Measurements from ENCODE around the gene MLXIP. TPM values are rescaled to one million over a fixed set of nuclear protein-coding genes. Genes with fewer than 3 reads are reported as not detected.

MLXIP gene
- total and polyA plus RNA-seq, 2 of the 13 experiments (the other 11 are each of a cell fraction or from before 2014, with no cell fraction given) = 5.3 to 6.7 TPM

GRCh38 chr12:122139941-122140340 is 61.4 kb downstream of the MLXIP start (continued):
- TF ChIP-seq ZFP90 (CRISPR knock-in tag; IDR thresholded peaks at IDR 0.05; ENCODE audit: borderline replicate concordance) = no peak
- TF ChIP-seq, protein P1, sequence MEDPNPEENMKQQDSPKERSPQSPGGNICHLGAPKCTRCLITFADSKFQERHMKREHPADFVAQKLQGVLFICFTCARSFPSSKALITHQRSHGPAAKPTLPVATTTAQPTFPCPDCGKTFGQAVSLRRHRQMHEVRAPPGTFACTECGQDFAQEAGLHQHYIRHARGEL (CRISPR knock-in tag; IDR thresholded peaks at IDR 0.05) = no peak
- TF ChIP-seq PHF5A (CRISPR knock-in tag; IDR thresholded peaks at IDR 0.05; ENCODE audit: low read depth, unreplicated experiment) = no peak
- no peak for TF ChIP-seq MTA3 (CRISPR knock-in tag; IDR thresholded peaks at IDR 0.05)
- no peak for TF ChIP-seq ZNF878 (CRISPR knock-in tag; IDR thresholded peaks at IDR 0.05)
- no peak for TF ChIP-seq ZSCAN12 (CRISPR knock-in tag; IDR thresholded peaks at IDR 0.05)
- TF ChIP-seq E2F1 (CRISPR knock-in tag; IDR thresholded peaks at IDR 0.05) = no peak

DNA sequence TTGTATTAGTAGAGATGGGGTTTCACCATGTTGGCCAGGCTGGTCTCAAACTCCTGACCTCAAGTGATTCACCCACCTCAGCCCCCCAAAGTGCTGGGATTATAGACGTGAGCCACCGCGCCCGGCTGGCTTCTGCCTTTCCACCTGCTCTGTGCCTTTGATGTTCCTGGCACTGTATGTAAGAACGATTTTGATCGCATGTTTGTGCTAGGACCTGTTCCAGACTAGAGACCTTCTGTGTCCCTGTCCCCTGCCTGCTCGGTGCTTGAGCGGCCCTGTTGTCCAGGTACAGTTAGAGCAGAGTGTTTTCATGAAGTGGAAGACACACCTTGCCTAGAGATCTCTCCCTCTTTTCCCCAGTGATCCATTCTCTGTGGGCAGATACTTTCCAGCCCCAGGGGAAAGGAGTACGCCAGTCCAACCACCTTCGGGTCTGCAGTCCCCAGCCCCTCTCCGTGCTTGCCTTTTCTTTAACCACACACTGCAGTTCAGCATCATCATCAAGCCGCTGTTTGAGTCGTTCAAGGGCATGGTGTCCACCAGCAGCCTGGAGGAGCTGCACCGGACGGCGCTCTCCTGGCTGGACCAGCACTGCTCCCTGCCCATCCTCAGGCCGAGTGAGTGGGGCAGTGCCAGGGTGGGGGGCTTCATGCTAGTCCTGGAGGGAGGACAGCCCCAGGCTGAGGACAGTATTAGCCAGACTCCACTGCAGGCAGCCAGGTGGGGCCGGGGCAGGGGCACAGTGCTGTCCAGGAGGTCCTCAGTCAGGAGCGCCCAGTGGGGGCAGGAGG is 62.1 kb downstream of the MLXIP start:
- Histone ChIP-seq H3K4me3 (replicated peaks in 1 of 3; ENCODE audit: insufficient read depth in 1 of 3, low read depth in 2 of 3, low read length in 3 of 3) (no peak overlapping the region), H3K27me3 (ENCODE audit: control insufficient read depth in 1 of 2, insufficient read depth in 2 of 2, low read length in 2 of 2) (no peaks in the 10 kb centered on the region), H4K20me1 (ENCODE audit: insufficient read depth, low read length) (no peaks in the 10 kb centered on the region), H3K79me2 (ENCODE audit: insufficient read depth, low read length) (no peaks in the 10 kb centered on the region), H3K36me3 (replicated peaks in 1 of 2; ENCODE audit: control insufficient read depth in 1 of 2, insufficient read depth in 2 of 2, low read length in 2 of 2) (peaks cover 9% of the 10 kb centered on the region in 2 experiments; a peak in 2 of 5 replicates), H3K4me1 (ENCODE audit: insufficient read depth, low read length) (no peaks in the 10 kb centered on the region), H3K9ac (ENCODE audit: insufficient read depth, low read depth, low read length) (no peak overlapping the region), H2AFZ (ENCODE audit: low read length) (no peak overlapping the region), H3K27ac (ENCODE audit: extremely low read length, insufficient read depth, low read length) (no peak overlapping the region), H3K9me3 (ENCODE audit: low read length) (no peaks in the 10 kb centered on the region), H3K4me2 (ENCODE audit: low read depth, low read length) (no peak overlapping the region)
- ChIA-PET CTCF (ENCODE audit: low intra/inter-chr PET ratio, low total read pairs) (no interaction called here), POLR2A (no interaction called here)
- in situ Hi-C loops (cut with HindIII; ENCODE audit: extremely low pct_ligation_motif_present, low pct_unique_long_range_greater_than_20kb) (loop anchor here (5.0 kb wide), 1 partner anchor 57 kb away; no protein-coding TSS in a partner anchor), intact Hi-C loops (cut with micrococcal nuclease; ENCODE audit: unreplicated experiment) (no loop called here)
- TF ChIP-seq SNRNP70 (IDR thresholded peaks at IDR 0.05; ENCODE audit: low read depth, low read length) = no peak
- DNase-seq (ENCODE audit: low spot score) (no peak), ATAC-seq (no peak), FAIRE-seq (no peak)
- WGBS (ENCODE audit: low lambda C conversion rate) = over 99% methylated on average over 13 of the region's 19 CpGs
- BruUV-seq (replicated peaks) = no TSS peak
